Subcutaneous adipose tissue (tissue), 4 donors: ENCODE results near the gene MYO18B. TPM values are rescaled to one million over a fixed set of nuclear protein-coding genes. Genes with fewer than 3 reads are reported as not detected.

Experiments used
- CTCF ChIP-seq: fragments of 450-650 bp; IDR thresholded peaks from one replicate; pipeline ENCODE4 v1.5.1; 2016; ENCODE audit warnings: low read depth, mild to moderate bottlenecking, control low read depth, antibody characterized with exemption, moderate library complexity
- total RNA-seq, 4 donors: library from RNA; depleted of rRNA; stranded (reverse); fragments of >200 nt; gene quantifications; one replicate each; pipeline ENCODE4 v1.1.0, GENCODE V29; 2016

MYO18B gene
- total RNA-seq, 4 donors from 2014 or later, result under 0.01 TPM; not detected in 3

GRCh38 chr22:25750569-25751173 is 8.7 kb downstream of the MYO18B start:
- no peak for TF ChIP-seq CTCF

GRCh38 chr22:25751174-25751581 is 9.2 kb downstream of the MYO18B start:
- TF ChIP-seq CTCF, result no peak

- TF ChIP-seq CTCF, result no peak
Observed at GRCh38 chr22:25752615-25753214, 10.7 kb downstream of the MYO18B start.

GRCh38 chr22:25753252-25753651 is 11.3 kb downstream of the MYO18B start:
- no peak for TF ChIP-seq CTCF

GRCh38 chr22:25754527-25755202 is 12.7 kb downstream of the MYO18B start:
- TF ChIP-seq CTCF, result no peak

- no peak for TF ChIP-seq CTCF
Observed at GRCh38 chr22:25757686-25758085, 15.7 kb downstream of the MYO18B start.

- TF ChIP-seq CTCF, result no peak
Observed at GRCh38 chr22:25758316-25758715, 16.3 kb downstream of the MYO18B start.
